HG02642 (cell line): ENCODE measurements around the gene PTP4A2.

Experiments used
- ATAC-seq: cut with Tn5 transposase; IDR thresholded peaks from one replicate; pipeline ENCODE4 v1.9.1; 2021; ENCODE audit warnings: mild to moderate bottlenecking; ENCODE audit not compliant: unreplicated experiment, poor library complexity

The PTP4A2 gene

DNA sequence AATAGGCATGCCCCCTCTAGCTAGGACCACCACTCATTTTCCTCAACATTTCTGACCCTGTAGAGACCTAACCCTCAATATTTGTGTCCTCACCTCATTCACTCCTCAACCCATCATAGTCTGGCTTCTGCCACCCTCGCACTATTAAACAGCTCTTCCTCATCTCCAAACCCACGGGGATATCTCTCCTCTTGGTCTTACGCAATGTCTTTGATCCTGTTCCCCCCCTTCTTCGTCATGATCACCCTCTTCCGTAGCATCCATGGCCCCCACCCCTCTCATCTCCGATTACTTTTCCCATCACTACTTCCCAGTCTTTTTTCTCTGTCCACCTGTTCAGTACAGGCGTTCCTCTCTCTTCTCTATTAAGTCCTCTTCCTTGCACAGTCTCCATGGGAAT lies 70.6 kb downstream of the PTP4A2 start:
- ATAC-seq, result no peak

DNA sequence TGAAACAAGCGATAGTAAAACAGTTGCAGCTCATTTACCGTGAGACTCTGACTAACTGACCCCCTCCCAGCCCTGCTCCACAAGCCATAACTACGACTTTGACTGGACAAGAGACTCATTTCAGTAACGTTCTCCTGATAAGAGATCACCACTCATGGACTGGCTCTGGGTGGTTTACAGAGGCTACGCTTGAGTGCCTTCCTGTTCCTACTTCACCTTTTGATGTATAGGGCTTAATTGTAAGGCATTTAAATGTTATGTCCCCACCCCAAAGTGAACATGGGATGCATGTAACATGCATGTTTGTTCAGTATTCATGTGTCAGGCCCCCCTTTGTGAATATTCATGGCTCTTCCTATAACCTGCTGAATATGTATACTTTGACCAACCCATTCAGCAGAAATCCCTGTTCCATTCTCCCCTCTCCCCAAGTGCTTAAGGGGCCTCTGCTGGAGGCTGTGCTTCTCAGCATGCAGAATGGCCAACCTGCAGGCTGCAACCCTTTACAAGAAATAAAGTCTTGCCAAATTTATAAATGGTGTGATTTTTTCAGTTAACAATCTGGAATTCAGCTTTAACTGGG lies 71.6 kb downstream of the PTP4A2 start:
- ATAC-seq, result no peak

DNA sequence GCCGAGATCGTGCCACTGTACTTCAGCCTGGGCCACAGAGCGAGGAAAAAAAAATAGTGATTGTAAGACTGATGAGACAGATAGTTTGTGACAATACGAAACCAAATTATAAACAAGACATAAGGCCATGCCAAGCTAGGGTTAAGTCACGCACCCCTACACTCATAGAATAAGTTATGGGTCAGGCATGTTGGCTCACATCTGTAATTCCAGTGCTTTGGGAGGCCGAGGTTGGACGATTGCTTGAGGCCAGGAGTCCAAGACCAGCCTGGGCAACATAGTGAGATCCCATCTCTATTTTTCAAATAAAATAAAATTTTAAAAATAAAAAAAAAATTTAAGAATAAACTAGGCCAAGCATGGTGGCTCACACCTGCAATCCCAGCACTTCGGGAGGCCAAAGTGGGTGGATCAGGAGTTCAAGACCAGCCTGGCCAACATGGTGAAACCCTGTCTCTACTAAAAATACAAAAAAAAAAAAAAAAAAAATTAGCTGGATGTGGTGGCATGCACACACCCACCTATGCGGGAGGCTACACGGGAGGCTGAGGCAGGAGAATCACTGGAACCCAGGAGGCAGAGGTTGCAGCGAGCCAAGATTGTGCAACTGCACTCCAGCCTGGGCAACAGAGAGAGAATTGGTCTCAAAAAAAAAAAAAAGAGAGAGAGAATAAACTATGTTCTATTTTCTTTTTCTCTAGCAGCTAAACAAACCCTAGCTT lies 72.3 kb downstream of the PTP4A2 start:
- ATAC-seq, result no peak

DNA sequence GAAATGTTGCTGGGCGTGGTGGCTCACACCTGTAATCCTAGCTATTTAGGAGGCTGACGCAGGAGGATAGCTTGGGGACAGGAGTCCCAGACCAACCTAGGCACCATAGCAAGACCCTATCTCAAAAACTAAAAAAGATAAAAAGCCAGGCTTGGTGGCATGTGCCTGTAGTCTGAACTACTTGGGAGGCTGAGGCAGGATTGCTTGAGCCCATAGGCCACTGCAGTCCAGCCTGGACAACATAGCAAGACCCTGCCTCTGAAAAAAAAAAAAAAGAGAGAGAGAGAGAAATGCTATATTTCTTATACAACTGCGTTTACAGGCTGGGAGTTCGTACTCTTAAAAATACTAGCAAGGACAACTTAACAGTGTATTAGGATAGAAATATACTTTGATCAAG lies 76.1 kb downstream of the PTP4A2 start:
- no peak for ATAC-seq

DNA sequence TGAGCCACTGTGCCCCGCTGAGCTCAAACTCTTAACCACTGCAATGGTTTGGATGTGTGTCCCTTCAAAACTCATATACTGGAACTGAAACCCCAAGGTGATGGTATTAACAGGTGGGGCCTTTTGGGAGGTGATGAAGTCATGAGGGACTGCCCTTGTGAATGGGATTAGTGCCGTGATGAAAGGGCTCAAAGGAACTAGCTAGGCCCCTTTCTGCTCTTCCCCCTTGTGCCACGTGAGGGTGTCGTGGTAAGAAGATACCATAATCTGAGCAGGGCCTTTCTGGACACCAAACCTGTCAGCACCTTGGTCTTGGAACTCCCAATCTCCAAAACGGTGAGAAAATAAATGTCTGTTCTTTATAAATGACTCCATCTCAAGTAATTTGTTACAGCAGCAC lies 76.8 kb downstream of the PTP4A2 start:
- ATAC-seq, result no peak

DNA sequence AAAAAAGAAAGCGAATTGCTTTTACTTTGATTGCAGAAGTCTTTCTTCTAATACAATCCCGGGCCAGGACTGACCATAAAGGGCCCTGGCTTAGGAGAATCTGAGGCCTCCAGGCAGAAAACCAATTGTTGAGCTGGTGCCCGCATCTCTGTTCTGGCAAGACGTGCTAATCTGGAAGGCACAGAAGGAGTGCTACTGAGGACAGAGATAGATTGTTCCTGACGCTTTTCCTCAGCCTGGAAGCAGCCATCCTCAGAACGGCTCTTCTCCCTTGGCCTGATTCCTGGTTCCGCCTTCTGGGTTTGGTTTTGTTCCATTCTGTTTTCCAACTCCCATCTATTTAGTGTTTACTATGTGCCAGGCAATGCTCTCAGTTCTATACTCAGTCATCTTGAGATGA lies 77.6 kb downstream of the PTP4A2 start:
- ATAC-seq, result no peak

DNA sequence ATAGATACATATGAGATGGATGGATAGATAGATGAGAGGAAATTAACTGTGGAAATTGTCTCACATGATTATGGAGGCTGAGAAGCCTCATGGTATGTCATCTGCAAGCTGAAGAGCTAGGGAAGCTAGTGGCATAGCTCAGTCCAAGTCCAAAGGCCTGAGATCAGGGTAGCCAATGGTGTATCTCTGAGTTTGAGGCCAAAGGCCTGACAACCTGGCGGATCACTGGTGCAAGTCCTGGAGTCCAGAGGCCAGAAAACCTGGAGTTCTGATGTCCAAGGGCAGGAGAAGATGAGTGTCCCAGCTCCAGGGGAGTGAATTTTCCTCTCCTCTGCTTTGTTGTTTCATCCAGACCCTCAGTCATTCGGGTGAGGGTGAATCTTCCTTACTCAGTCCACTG lies 78.4 kb downstream of the PTP4A2 start:
- ATAC-seq, result no peak

DNA sequence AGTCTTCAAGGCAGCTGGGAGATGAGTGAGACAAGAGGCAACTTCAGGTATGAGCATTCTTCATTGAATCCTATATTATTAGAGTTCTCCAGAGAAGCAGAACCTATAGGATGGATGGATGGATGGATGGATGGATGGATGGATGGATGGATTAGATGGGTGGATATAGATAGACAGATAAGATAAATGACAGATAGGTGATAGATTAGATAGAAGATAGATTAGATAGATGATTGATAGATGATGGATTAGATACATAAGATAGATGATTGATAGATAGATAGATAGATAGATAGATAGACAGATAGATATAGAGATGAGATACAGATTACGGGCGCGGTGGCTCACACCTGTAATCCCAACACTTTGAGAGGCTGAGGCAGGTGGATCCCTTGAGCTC lies 79.1 kb downstream of the PTP4A2 start:
- ATAC-seq, result no peak

DNA sequence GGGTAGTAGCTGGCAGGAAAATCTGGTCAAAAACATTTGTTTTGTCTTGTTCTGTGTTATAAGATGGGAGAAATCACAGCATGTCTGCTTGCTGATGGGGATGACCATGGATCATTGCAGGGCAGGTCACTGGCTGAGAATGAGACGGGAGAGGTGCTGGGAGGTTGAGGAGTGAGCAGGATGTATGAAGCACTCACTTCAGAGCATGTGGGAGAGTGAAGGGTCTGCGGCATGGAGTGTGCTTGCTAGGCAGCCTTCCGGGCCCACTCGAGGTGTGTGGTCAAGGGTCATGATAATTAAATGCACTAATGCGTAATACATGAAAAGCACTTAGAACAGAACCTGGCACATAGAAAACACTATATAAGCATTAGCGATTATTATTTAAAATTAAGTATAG lies 80.3 kb downstream of the PTP4A2 start:
- no peak for ATAC-seq
